ENCODE results near the gene KCNN2. TPM values are rescaled to one million over a fixed set of nuclear protein-coding genes. Genes with fewer than 3 reads are reported as not detected.
A peak's percentile ranks its signal among the peaks of the same experiment; 100 is the strongest.

KCNN2 gene
- total and polyA plus RNA-seq, 4 donors: 0.09 to 4.6 (median 3.0) TPM

- H3K36me3 ChIP-seq (ENCODE audit: control insufficient read depth in 4 of 4, insufficient read depth in 3 of 4, low read depth in 1 of 4, low read length in 3 of 4): no peaks in the 10 kb centered on the region
- no peaks in the 10 kb centered on the region for H3K27me3 ChIP-seq (ENCODE audit: control insufficient read depth in 4 of 4, insufficient read depth in 4 of 4, low read length in 3 of 4)
- H3K27ac ChIP-seq (ENCODE audit: low read depth in 1 of 2, low read length in 2 of 2): peak overlapping the region; percentile 63 to 73
- H3K4me1 ChIP-seq (ENCODE audit: control insufficient read depth in 4 of 4, insufficient read depth in 4 of 4, low read length in 3 of 4): peaks cover 2 to 28% (median 15%) of the 10 kb centered on the region in 4 donors
- under 1% methylated on average over 78 of the region's 78 CpGs for WGBS
- no peak overlapping the region for H3K9ac ChIP-seq (ENCODE audit: low read depth in 1 of 2, low read length in 2 of 2)
- DNase-seq (ENCODE audit: low spot score): no peak
- peak overlapping the region; percentile 84 to 95 (median 93) for H3K4me3 ChIP-seq (ENCODE audit: low read depth in 1 of 3, low read length in 3 of 3)
- no peaks in the 10 kb centered on the region for H3K9me3 ChIP-seq (ENCODE audit: control insufficient read depth in 4 of 4, low read length in 3 of 4)
- TF ChIP-seq EGR1 (IDR thresholded peaks at IDR 0.05; ENCODE audit: low read depth in 2 of 2) (peak in 1 of 2 donors; percentile 94), CTCF (IDR thresholded peaks at IDR 0.05; ENCODE audit: low read depth, low read length, missing input control) (peak; percentile 43), RAD21 (IDR thresholded peaks at IDR 0.05) (peak; percentile 62 to 78), HNF4A (conservative IDR thresholded peaks at IDR 0.05) (no peak)
Observed at GRCh38 chr5:114360816-114361723, 800 bp upstream of the KCNN2 start.

GRCh38 chr5:114362197-114362976, 517 bp downstream of the KCNN2 start:
- Histone ChIP-seq H3K36me3 (ENCODE audit: control insufficient read depth in 4 of 4, insufficient read depth in 3 of 4, low read depth in 1 of 4, low read length in 3 of 4) (peaks cover 0 to 2% (median 0%) of the 10 kb centered on the region in 4 donors), H3K27me3 (ENCODE audit: control insufficient read depth in 4 of 4, insufficient read depth in 4 of 4, low read length in 3 of 4) (no peaks in the 10 kb centered on the region)
- DNase-seq (ENCODE audit: low spot score): no peak

More at GRCh38 chr5:114362197-114362976, 517 bp downstream of the KCNN2 start:
- Histone ChIP-seq H3K27ac (ENCODE audit: low read depth in 1 of 2, low read length in 2 of 2) (peak overlapping the region; percentile 63 to 73), H3K4me3 (ENCODE audit: low read depth in 1 of 3, low read length in 3 of 3) (peak overlapping the region; percentile 84 to 95 (median 93)), H3K9me3 (ENCODE audit: control insufficient read depth in 4 of 4, low read length in 3 of 4) (no peaks in the 10 kb centered on the region), H3K4me1 (ENCODE audit: control insufficient read depth in 4 of 4, insufficient read depth in 4 of 4, low read length in 3 of 4) (peaks cover 2 to 28% (median 15%) of the 10 kb centered on the region in 4 donors), H3K9ac (ENCODE audit: low read depth in 1 of 2, low read length in 2 of 2) (peak overlapping the region in 1 of 2 donors; percentile 38)
- under 1% methylated on average over 87 of the region's 87 CpGs for WGBS
- no peak for TF ChIP-seq REST (IDR thresholded peaks at IDR 0.05)
- no peak for TF ChIP-seq RAD21 (IDR thresholded peaks at IDR 0.05)
- no peak for TF ChIP-seq FOXA1 (IDR thresholded peaks at IDR 0.05)
- no peak for TF ChIP-seq ZBTB33 (IDR thresholded peaks at IDR 0.05)
- no peak for TF ChIP-seq FOXA2 (IDR thresholded peaks at IDR 0.05)
- no peak for TF ChIP-seq TAF1 (conservative IDR thresholded peaks at IDR 0.05)
- TF ChIP-seq YY1 (IDR thresholded peaks at IDR 0.05): no peak
- no peak for TF ChIP-seq HNF4A (conservative IDR thresholded peaks at IDR 0.05)
- no peak for TF ChIP-seq JUND (IDR thresholded peaks at IDR 0.05)
- TF ChIP-seq MAX (IDR thresholded peaks at IDR 0.05): no peak
- no peak for TF ChIP-seq SP1 (IDR thresholded peaks at IDR 0.05)
- TF ChIP-seq GABPA (IDR thresholded peaks at IDR 0.05 in 1 of 2, conservative IDR thresholded peaks at IDR 0.05 in 1 of 2): no peak
- no peak for TF ChIP-seq ATF3 (IDR thresholded peaks at IDR 0.05)
- no peak for TF ChIP-seq EGR1 (IDR thresholded peaks at IDR 0.05; ENCODE audit: low read depth in 2 of 2)
- no peak for TF ChIP-seq CTCF (IDR thresholded peaks at IDR 0.05; ENCODE audit: low read depth, low read length, missing input control)
